Measurements from ENCODE around the gene POLD2.

DNA sequence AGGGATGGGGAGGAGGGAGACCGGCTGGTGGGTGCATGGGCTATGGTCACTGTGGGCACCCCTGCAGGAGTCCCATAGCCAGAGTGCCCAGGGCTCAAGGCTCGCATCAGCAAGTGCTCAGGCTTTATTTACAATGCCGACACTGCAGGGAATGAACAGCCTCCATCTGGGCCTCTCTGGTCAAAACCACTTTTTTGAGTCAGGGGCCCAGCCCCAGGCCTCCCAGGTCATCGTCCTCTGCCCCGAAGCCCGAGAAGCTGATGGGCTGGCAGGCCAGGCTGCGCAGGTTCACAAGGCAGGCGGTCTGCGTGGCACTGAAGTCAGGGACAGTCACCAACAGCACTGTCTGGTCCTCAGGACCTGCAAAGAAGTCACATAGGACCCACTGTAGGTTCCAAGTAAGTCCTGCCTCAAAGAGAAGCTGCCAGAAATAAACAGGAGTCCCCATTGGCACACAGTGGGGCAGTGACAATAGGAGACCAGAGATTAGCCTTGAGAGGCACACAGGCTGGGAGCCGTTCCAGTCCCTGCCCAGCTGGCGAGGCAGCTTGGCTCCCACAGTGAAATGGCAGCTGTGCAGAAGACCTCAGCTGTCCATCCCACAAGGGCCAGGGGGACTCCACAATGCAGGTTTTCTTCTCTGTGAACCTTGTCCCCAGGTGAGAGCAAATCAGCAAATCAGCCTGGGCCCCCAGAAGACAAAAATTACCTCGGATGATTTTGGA lies 8.6 kb downstream of the POLD2 start:
- TF ChIP-seq, protein P1, sequence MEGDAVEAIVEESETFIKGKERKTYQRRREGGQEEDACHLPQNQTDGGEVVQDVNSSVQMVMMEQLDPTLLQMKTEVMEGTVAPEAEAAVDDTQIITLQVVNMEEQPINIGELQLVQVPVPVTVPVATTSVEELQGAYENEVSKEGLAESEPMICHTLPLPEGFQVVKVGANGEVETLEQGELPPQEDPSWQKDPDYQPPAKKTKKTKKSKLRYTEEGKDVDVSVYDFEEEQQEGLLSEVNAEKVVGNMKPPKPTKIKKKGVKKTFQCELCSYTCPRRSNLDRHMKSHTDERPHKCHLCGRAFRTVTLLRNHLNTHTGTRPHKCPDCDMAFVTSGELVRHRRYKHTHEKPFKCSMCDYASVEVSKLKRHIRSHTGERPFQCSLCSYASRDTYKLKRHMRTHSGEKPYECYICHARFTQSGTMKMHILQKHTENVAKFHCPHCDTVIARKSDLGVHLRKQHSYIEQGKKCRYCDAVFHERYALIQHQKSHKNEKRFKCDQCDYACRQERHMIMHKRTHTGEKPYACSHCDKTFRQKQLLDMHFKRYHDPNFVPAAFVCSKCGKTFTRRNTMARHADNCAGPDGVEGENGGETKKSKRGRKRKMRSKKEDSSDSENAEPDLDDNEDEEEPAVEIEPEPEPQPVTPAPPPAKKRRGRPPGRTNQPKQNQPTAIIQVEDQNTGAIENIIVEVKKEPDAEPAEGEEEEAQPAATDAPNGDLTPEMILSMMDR (IDR thresholded peaks at IDR 0.05), result no peak
- no peak for TF ChIP-seq POLR2A (IDR thresholded peaks at IDR 0.05)
